DOHH2 (cell line): ENCODE results near the gene FASTKD1.

Experiments used
- EZH2phosphoT487 ChIP-seq: fragments of 200-600 bp; sonication (generic); IDR thresholded peaks from 2 replicates; pipeline ENCODE4 v1.6.1; 2017; ENCODE audit warnings: borderline replicate concordance, mild to moderate bottlenecking, antibody characterized with exemption, low read length, moderate library complexity, mixed read lengths
- TF ChIP-seq, protein P1 (sequence below): fragments of 200-600 bp; sonication (generic); IDR thresholded peaks from one replicate; pipeline ENCODE4 v1.5.1; 2014; ENCODE audit warnings: antibody characterized with exemption, mild to moderate bottlenecking, low read depth, low read length; ENCODE audit not compliant: poor library complexity, severe bottlenecking

GRCh38 chr2:169561364-169561763 is 12.3 kb downstream of the FASTKD1 start:
- TF ChIP-seq, protein P1, sequence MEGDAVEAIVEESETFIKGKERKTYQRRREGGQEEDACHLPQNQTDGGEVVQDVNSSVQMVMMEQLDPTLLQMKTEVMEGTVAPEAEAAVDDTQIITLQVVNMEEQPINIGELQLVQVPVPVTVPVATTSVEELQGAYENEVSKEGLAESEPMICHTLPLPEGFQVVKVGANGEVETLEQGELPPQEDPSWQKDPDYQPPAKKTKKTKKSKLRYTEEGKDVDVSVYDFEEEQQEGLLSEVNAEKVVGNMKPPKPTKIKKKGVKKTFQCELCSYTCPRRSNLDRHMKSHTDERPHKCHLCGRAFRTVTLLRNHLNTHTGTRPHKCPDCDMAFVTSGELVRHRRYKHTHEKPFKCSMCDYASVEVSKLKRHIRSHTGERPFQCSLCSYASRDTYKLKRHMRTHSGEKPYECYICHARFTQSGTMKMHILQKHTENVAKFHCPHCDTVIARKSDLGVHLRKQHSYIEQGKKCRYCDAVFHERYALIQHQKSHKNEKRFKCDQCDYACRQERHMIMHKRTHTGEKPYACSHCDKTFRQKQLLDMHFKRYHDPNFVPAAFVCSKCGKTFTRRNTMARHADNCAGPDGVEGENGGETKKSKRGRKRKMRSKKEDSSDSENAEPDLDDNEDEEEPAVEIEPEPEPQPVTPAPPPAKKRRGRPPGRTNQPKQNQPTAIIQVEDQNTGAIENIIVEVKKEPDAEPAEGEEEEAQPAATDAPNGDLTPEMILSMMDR = no peak
- TF ChIP-seq EZH2phosphoT487 = no peak
